Measurements from ENCODE around the gene BOC. TPM values are rescaled to one million over a fixed set of nuclear protein-coding genes. Genes with fewer than 3 reads are reported as not detected.

BOC gene
- total RNA-seq, 1 donor from 2014 or later: 20.2 TPM

GRCh38 chr3:113287803-113288648, 76.7 kb downstream of the BOC start:
- peak; percentile 27 for DNase-seq (ENCODE audit: low read depth)
- H3K4me2 ChIP-seq (ENCODE audit: low read length): peak overlapping the region; percentile 71

DNA sequence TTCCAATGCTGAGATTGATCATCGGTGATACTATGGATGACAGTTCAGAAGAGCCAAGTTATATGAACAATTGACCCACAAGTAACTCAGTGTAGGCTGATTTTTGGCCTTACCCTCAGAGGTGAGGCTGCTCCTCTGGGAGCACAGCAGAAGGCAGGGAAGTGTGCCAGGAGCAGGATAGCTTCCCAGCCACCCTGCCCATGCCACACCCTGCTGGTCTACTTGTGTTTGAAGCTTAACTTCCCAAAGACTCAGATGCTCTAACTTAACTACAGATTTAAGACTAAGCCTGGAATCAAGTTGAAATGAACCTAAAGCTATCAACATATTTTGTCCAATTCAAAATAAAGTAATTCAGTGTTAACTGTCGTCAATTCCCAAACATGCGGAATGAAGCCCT, 77.5 kb downstream of the BOC start:
- Mint-ChIP-seq H3K4me1 (ENCODE audit: low read depth, unreplicated experiment) (peaks cover 12% of the 10 kb centered on the region), H3K36me3 (ENCODE audit: low read depth, unreplicated experiment) (peaks cover 8% of the 10 kb centered on the region), H3K9me3 (ENCODE audit: unreplicated experiment) (no peaks in the 10 kb centered on the region), H3K27ac (ENCODE audit: unreplicated experiment) (no peak overlapping the region), H3K4me3 (ENCODE audit: unreplicated experiment) (no peak overlapping the region), H3K27me3 (ENCODE audit: low read depth, unreplicated experiment) (no peaks in the 10 kb centered on the region)
- no peak overlapping the region for H3K9ac ChIP-seq (ENCODE audit: low read length)
- FAIRE-seq (no peak), DNase-seq (ENCODE audit: low read depth) (no peak)
- no peaks in the 10 kb centered on the region for H3K9me3 ChIP-seq (ENCODE audit: insufficient read depth, low read depth, low read length)
- H2AFZ ChIP-seq (ENCODE audit: low read depth, low read length): no peak overlapping the region
- no peak overlapping the region for H3K27ac ChIP-seq (ENCODE audit: low read depth, low read length)
- TF ChIP-seq CTCF (IDR thresholded peaks at IDR 0.05; ENCODE audit: insufficient read depth, low read depth, low read length) (no peak), EZH2 (IDR thresholded peaks at IDR 0.05; ENCODE audit: insufficient read depth, low read length) (no peak)
- H3K27me3 ChIP-seq (ENCODE audit: insufficient read depth, low read length): peaks cover 2% of the 10 kb centered on the region
- no peak overlapping the region for H3K4me3 ChIP-seq (ENCODE audit: insufficient read depth, low read depth, low read length)
- H3K4me1 ChIP-seq (ENCODE audit: insufficient read depth, low read length): peaks cover 13% of the 10 kb centered on the region
- H3K4me2 ChIP-seq (ENCODE audit: low read length): no peak overlapping the region
- no peaks in the 10 kb centered on the region for H3K36me3 ChIP-seq (ENCODE audit: insufficient read depth, low read length)
- no peaks in the 10 kb centered on the region for H4K20me1 ChIP-seq (ENCODE audit: insufficient read depth, low read length)
- no peaks in the 10 kb centered on the region for H3K79me2 ChIP-seq (ENCODE audit: insufficient read depth, low read length)

More at GRCh38 chr3:113287803-113288648, 76.7 kb downstream of the BOC start:
- Histone ChIP-seq H3K4me3 (ENCODE audit: insufficient read depth, low read depth, low read length) (no peak overlapping the region), H4K20me1 (ENCODE audit: insufficient read depth, low read length) (no peaks in the 10 kb centered on the region), H3K79me2 (ENCODE audit: insufficient read depth, low read length) (no peaks in the 10 kb centered on the region), H3K36me3 (ENCODE audit: insufficient read depth, low read length) (no peaks in the 10 kb centered on the region), H3K9me3 (ENCODE audit: insufficient read depth, low read depth, low read length) (no peaks in the 10 kb centered on the region), H2AFZ (ENCODE audit: low read depth, low read length) (no peak overlapping the region), H3K27ac (ENCODE audit: low read depth, low read length) (peak overlapping the region; percentile 33), H3K27me3 (ENCODE audit: insufficient read depth, low read length) (peaks cover 2% of the 10 kb centered on the region), H3K9ac (ENCODE audit: low read length) (peak overlapping the region; percentile 19), H3K4me1 (ENCODE audit: insufficient read depth, low read length) (peaks cover 13% of the 10 kb centered on the region)
- TF ChIP-seq EZH2 (IDR thresholded peaks at IDR 0.05; ENCODE audit: insufficient read depth, low read length): no peak
- peak; percentile 100 for TF ChIP-seq CTCF (IDR thresholded peaks at IDR 0.05; ENCODE audit: insufficient read depth, low read depth, low read length)
- no peaks in the 10 kb centered on the region for H3K9me3 Mint-ChIP-seq (ENCODE audit: unreplicated experiment)
- no peak overlapping the region for H3K4me3 Mint-ChIP-seq (ENCODE audit: unreplicated experiment)
- no peaks in the 10 kb centered on the region for H3K27me3 Mint-ChIP-seq (ENCODE audit: low read depth, unreplicated experiment)
- peaks cover 9% of the 10 kb centered on the region for H3K36me3 Mint-ChIP-seq (ENCODE audit: low read depth, unreplicated experiment)
- peaks cover 12% of the 10 kb centered on the region for H3K4me1 Mint-ChIP-seq (ENCODE audit: low read depth, unreplicated experiment)
- H3K27ac Mint-ChIP-seq (ENCODE audit: unreplicated experiment): no peak overlapping the region
- FAIRE-seq: no peak

GRCh38 chr3:113291572-113291971, 80.2 kb downstream of the BOC start:
- TF ChIP-seq CTCF (IDR thresholded peaks at IDR 0.05; ENCODE audit: insufficient read depth, low read depth, low read length) (no peak), EZH2 (IDR thresholded peaks at IDR 0.05; ENCODE audit: insufficient read depth, low read length) (no peak)
- H4K20me1 ChIP-seq (ENCODE audit: insufficient read depth, low read length): no peaks in the 10 kb centered on the region
- H3K36me3 ChIP-seq (ENCODE audit: insufficient read depth, low read length): no peaks in the 10 kb centered on the region
- no peak overlapping the region for H3K4me3 Mint-ChIP-seq (ENCODE audit: unreplicated experiment)
- no peaks in the 10 kb centered on the region for H3K9me3 ChIP-seq (ENCODE audit: insufficient read depth, low read depth, low read length)
- DNase-seq (ENCODE audit: low read depth) (no peak), FAIRE-seq (no peak)
- no peak overlapping the region for H3K27ac ChIP-seq (ENCODE audit: low read depth, low read length)
- no peak overlapping the region for H3K4me3 ChIP-seq (ENCODE audit: insufficient read depth, low read depth, low read length)
- peaks cover 2% of the 10 kb centered on the region for H3K27me3 ChIP-seq (ENCODE audit: insufficient read depth, low read length)
- H3K4me1 Mint-ChIP-seq (ENCODE audit: low read depth, unreplicated experiment): peaks cover 10% of the 10 kb centered on the region
- H3K27ac Mint-ChIP-seq (ENCODE audit: unreplicated experiment): no peak overlapping the region
- no peaks in the 10 kb centered on the region for H3K27me3 Mint-ChIP-seq (ENCODE audit: low read depth, unreplicated experiment)
- no peaks in the 10 kb centered on the region for H3K36me3 Mint-ChIP-seq (ENCODE audit: low read depth, unreplicated experiment)
- no peak overlapping the region for H3K9ac ChIP-seq (ENCODE audit: low read length)
- H3K4me1 ChIP-seq (ENCODE audit: insufficient read depth, low read length): peaks cover 13% of the 10 kb centered on the region
- H3K4me2 ChIP-seq (ENCODE audit: low read length): no peak overlapping the region
- H3K79me2 ChIP-seq (ENCODE audit: insufficient read depth, low read length): no peaks in the 10 kb centered on the region
- H2AFZ ChIP-seq (ENCODE audit: low read depth, low read length): no peak overlapping the region
- H3K9me3 Mint-ChIP-seq (ENCODE audit: unreplicated experiment): no peaks in the 10 kb centered on the region
